HepG2 (cell line): ENCODE measurements around the gene COX4I2. TPM values are rescaled to one million over a fixed set of nuclear protein-coding genes. Genes with fewer than 3 reads are reported as not detected.

Experiments
- HNF4A ChIP-seq: sonication (generic); formaldehyde crosslinking; IDR thresholded peaks from 2 replicates; pipeline ENCODE4 v1.4.0; 2020; ENCODE audit warnings: missing genetic modification reagents
- IKZF1 ChIP-seq: fragments of 450-650 bp; IDR thresholded peaks from 2 replicates; pipeline ENCODE4 v1.7.1; 2016
- MAF1 ChIP-seq: sonication (generic); formaldehyde crosslinking; IDR thresholded peaks from 2 replicates; pipeline ENCODE4 v1.5.0; 2020; ENCODE audit warnings: missing genetic modification reagents, borderline replicate concordance
- MTA3 ChIP-seq: sonication (generic); formaldehyde crosslinking; IDR thresholded peaks from 2 replicates; pipeline ENCODE4 v1.4.0; 2020; ENCODE audit warnings: missing genetic modification reagents
- NFKBIZ ChIP-seq: IDR thresholded peaks from 2 replicates; pipeline ENCODE4 v1.6.1; 2018; ENCODE audit warnings: missing genetic modification reagents, missing compliant biosample characterization
- RFX5 ChIP-seq: IDR thresholded peaks from 2 replicates; pipeline ENCODE4 v1.6.1; 2011; ENCODE audit warnings: low read depth, low read length, improper control_type of control experiment
- SOX6 ChIP-seq, 2 experiments: fragments of 450-650 bp in 1 of 2; sonication (generic) in 1 of 2; formaldehyde crosslinking in 1 of 2; IDR thresholded peaks; 2 replicates each; pipeline versions ENCODE4 v1.4.0 to v1.6.1; 2017 to 2020; ENCODE audit warnings: antibody characterized with exemption in 1 of 2, mild to moderate bottlenecking in 1 of 2, missing genetic modification reagents in 1 of 2
- SRSF4 ChIP-seq: fragments of 200-400 bp; formaldehyde crosslinking; IDR thresholded peaks from one replicate; pipeline ENCODE4 v1.6.1; 2018; ENCODE audit warnings: mild to moderate bottlenecking, low read depth, low read length, moderate library complexity; ENCODE audit not compliant: poor library complexity, severe bottlenecking
- TAF15 ChIP-seq: fragments of 200-400 bp; formaldehyde crosslinking; IDR thresholded peaks from one replicate; pipeline ENCODE4 v1.6.1; 2018; ENCODE audit warnings: mild to moderate bottlenecking, low read depth, low read length; ENCODE audit not compliant: poor library complexity, severe bottlenecking
- TARDBP ChIP-seq: sonication (generic); formaldehyde crosslinking; IDR thresholded peaks from 2 replicates; pipeline ENCODE4 v1.8.0; 2022; ENCODE audit warnings: mild to moderate bottlenecking, missing genetic modification reagents
- TBX2 ChIP-seq: sonication (generic); formaldehyde crosslinking; IDR thresholded peaks from 2 replicates; pipeline ENCODE4 v1.5.0; 2020; ENCODE audit warnings: missing genetic modification reagents, mild to moderate bottlenecking, borderline replicate concordance
- U2AF1 ChIP-seq: fragments of 200-400 bp; formaldehyde crosslinking; optimal IDR thresholded peaks from 2 replicates; pipeline ENCODE3; 2017; ENCODE audit warnings: mild to moderate bottlenecking, low read depth, low read length
- ZNF780A ChIP-seq: sonication (generic); formaldehyde crosslinking; IDR thresholded peaks from 2 replicates; pipeline ENCODE4 v1.8.0; 2022; ENCODE audit warnings: mild to moderate bottlenecking, missing genetic modification reagents, moderate library complexity
- polyA plus RNA-seq, 8 experiments: library from polyadenylated mRNA; depleted of rRNA in 3 of 8; stranded (reverse) in 7 of 8; unstranded in 1 of 8; fragments of >200 nt; fragmentation: Illumina TruSeq in 4 of 8; extraction: Trizol in 4 of 8; gene quantifications; 2 replicates each; pipeline versions ENCODE4 v1.2.1 to v1.2.3, GENCODE V29; 2011 to 2016; ENCODE audit warnings: low read depth in 4 of 8, missing spikeins in 1 of 8, mixed read lengths in 1 of 8; ENCODE audit not compliant: insufficient read depth in 1 of 8
- total RNA-seq, 5 experiments: library from RNA; depleted of rRNA; stranded (reverse); fragments of >200 nt; fragmentation: Illumina TruSeq; extraction: Trizol; gene quantifications; 2 replicates each; pipeline ENCODE4 v1.2.3, GENCODE V29; 2016; ENCODE audit warnings: low read depth in 1 of 5
- TF ChIP-seq, protein P1 (sequence below): sonication (generic); formaldehyde crosslinking; IDR thresholded peaks from 2 replicates; pipeline ENCODE4 v1.4.0; 2020; ENCODE audit warnings: mild to moderate bottlenecking, missing genetic modification reagents, borderline replicate concordance
- TF ChIP-seq, protein P2 (sequence below): sonication (generic); formaldehyde crosslinking; IDR thresholded peaks from 2 replicates; pipeline ENCODE4 v1.5.0; 2020; ENCODE audit warnings: missing genetic modification reagents, mild to moderate bottlenecking, borderline replicate concordance
- TF ChIP-seq, protein P3 (sequence below): sonication (generic); formaldehyde crosslinking; conservative IDR thresholded peaks from 2 replicates; pipeline ENCODE4 v1.4.0; 2020; ENCODE audit warnings: missing genetic modification reagents
- TF ChIP-seq, protein P4 (sequence below): sonication (generic); formaldehyde crosslinking; IDR thresholded peaks from 2 replicates; pipeline ENCODE4 v1.8.1; 2023; ENCODE audit warnings: mild to moderate bottlenecking, missing genetic modification reagents, borderline replicate concordance
- TF ChIP-seq, protein P5 (sequence below): sonication (generic); formaldehyde crosslinking; IDR thresholded peaks from 2 replicates; pipeline ENCODE4 v1.5.1; 2020; ENCODE audit warnings: mild to moderate bottlenecking, missing genetic modification reagents
- TF ChIP-seq, protein P6 (sequence below): sonication (generic); formaldehyde crosslinking; IDR thresholded peaks from 2 replicates; pipeline ENCODE4 v1.5.1; 2020; ENCODE audit warnings: missing genetic modification reagents, mild to moderate bottlenecking, borderline replicate concordance

Gene COX4I2
- total and polyA plus RNA-seq, 2 of the 13 experiments (the other 11 are each of a cell fraction or from before 2014, with no cell fraction given), result 1.1 TPM; not detected in 1

DNA sequence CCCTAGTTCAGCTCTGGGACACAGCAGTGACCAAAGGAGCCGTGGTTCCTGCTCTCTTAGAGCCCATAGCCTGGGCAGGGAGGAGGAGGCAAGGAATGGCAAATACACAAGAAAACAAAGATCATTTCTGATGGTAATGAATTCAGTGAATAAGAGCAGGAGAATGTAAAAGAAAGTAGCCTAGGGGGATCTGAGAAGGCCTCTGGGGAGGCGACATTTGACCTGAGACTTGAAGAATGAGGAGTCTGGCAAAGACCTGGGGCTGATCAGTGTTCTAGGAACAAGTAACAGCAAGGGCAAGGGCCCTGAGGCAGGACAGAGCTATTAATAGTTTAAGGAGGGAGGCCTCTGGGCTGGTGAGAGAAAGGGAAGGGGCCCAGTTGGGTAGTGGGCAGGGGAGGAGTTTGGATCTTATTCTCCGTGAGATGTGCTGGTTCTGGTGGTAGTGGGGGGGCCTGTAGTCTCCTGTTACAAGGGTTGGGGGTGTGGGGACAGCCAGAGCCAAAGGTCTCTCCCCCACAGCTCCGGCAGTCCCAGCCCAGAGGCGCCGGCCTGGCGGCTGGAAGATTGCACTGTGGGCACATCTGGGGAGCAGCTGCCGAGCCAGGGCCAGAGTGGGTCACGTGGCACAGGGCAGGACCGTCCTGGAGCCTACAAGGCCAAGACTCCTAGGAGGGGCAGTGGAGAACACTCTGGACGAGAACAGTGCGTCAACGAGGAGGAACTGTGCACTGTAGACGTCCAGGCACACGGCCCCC, 41.9 kb upstream of the COX4I2 start (continued):
- TF ChIP-seq TARDBP (CRISPR knock-in tag) (no peak), U2AF1 (peak; percentile 57), HNF4A (CRISPR knock-in tag) (peak; percentile 81), MAF1 (CRISPR knock-in tag) (0 out of 2 replicates have a peak, but pooled peaks have one; percentile 14), NFKBIZ (0 out of 2 replicates have a peak, but pooled peaks have one; percentile 68), TAF15 (peak; percentile 39), SRSF4 (no peak), TBX2 (CRISPR knock-in tag) (peak; percentile 52), IKZF1 (no peak), MTA3 (CRISPR knock-in tag) (no peak), RFX5 (no peak), SOX6 (IDR thresholded peaks at IDR 0.05) (no peak), SOX6 (CRISPR knock-in tag; IDR thresholded peaks at IDR 0.05) (peak; percentile 42; the same call in 1 of the 2 replicates), ZNF780A (CRISPR knock-in tag) (no peak)
- TF ChIP-seq, protein P1, sequence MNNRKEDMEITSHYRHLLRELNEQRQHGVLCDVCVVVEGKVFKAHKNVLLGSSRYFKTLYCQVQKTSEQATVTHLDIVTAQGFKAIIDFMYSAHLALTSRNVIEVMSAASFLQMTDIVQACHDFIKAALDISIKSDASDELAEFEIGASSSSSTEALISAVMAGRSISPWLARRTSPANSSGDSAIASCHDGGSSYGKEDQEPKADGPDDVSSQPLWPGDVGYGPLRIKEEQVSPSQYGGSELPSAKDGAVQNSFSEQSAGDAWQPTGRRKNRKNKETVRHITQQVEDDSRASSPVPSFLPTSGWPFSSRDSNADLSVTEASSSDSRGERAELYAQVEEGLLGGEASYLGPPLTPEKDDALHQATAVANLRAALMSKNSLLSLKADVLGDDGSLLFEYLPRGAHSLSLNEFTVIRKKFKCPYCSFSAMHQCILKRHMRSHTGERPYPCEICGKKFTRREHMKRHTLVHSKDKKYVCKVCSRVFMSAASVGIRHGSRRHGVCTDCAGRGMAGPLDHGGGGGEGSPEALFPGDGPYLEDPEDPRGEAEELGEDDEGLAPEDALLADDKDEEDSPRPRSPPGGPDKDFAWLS (CRISPR knock-in tag), result peak; percentile 80; the same call in 1 of the 2 replicates
- TF ChIP-seq, protein P2, sequence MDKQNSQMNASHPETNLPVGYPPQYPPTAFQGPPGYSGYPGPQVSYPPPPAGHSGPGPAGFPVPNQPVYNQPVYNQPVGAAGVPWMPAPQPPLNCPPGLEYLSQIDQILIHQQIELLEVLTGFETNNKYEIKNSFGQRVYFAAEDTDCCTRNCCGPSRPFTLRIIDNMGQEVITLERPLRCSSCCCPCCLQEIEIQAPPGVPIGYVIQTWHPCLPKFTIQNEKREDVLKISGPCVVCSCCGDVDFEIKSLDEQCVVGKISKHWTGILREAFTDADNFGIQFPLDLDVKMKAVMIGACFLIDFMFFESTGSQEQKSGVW (CRISPR knock-in tag), result no peak
- TF ChIP-seq, protein P3, sequence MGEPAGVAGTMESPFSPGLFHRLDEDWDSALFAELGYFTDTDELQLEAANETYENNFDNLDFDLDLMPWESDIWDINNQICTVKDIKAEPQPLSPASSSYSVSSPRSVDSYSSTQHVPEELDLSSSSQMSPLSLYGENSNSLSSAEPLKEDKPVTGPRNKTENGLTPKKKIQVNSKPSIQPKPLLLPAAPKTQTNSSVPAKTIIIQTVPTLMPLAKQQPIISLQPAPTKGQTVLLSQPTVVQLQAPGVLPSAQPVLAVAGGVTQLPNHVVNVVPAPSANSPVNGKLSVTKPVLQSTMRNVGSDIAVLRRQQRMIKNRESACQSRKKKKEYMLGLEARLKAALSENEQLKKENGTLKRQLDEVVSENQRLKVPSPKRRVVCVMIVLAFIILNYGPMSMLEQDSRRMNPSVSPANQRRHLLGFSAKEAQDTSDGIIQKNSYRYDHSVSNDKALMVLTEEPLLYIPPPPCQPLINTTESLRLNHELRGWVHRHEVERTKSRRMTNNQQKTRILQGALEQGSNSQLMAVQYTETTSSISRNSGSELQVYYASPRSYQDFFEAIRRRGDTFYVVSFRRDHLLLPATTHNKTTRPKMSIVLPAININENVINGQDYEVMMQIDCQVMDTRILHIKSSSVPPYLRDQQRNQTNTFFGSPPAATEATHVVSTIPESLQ (CRISPR knock-in tag), result no peak
- TF ChIP-seq, protein P4, sequence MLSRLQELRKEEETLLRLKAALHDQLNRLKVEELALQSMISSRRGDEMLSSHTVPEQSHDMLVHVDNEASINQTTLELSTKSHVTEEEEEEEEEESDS (CRISPR knock-in tag), result 0 out of 2 replicates have a peak, but pooled peaks have one; percentile 7
- TF ChIP-seq, protein P5, sequence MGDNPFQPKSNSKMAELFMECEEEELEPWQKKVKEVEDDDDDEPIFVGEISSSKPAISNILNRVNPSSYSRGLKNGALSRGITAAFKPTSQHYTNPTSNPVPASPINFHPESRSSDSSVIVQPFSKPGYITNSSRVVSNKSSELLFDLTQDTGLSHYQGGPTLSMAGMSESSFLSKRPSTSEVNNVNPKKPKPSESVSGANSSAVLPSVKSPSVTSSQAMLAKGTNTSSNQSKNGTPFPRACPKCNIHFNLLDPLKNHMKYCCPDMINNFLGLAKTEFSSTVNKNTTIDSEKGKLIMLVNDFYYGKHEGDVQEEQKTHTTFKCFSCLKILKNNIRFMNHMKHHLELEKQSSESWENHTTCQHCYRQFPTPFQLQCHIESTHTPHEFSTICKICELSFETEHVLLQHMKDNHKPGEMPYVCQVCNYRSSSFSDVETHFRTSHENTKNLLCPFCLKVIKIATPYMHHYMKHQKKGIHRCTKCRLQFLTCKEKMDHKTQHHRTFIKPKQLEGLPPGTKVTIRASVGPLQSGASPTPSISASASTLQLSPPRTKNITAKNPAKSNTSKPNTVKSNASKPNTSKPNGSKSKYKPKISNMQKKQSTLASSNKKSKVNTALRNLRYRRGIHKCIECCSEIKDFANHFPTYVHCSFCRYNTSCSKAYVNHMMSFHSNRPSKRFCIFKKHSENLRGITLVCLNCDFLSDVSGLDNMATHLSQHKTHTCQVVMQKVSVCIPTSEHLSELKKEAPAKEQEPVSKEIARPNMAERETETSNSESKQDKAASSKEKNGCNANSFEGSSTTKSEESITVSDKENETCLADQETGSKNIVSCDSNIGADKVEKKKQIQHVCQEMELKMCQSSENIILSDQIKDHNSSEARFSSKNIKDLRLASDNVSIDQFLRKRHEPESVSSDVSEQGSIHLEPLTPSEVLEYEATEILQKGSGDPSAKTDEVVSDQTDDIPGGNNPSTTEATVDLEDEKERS (CRISPR knock-in tag), result no peak; the same call in 1 of the 2 replicates
- TF ChIP-seq, protein P6, sequence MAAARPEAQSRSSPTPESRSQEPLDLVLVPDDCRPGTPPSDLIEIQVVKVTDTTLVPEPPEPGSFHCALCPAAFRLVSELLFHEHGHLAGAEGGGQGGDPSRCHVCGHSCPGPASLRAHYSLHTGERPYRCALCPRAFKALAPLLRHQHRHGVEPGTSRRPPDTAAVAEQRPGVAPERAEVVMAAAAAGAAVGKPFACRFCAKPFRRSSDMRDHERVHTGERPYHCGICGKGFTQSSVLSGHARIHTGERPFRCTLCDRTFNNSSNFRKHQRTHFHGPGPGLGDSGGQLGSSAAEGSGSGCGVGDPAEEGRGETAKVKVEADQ, result peak; percentile 23; the same call in 1 of the 2 replicates
